ENCODE measurements around the gene NSUN7. TPM values are rescaled to one million over a fixed set of nuclear protein-coding genes. Genes with fewer than 3 reads are reported as not detected.

The NSUN7 gene, protein sequence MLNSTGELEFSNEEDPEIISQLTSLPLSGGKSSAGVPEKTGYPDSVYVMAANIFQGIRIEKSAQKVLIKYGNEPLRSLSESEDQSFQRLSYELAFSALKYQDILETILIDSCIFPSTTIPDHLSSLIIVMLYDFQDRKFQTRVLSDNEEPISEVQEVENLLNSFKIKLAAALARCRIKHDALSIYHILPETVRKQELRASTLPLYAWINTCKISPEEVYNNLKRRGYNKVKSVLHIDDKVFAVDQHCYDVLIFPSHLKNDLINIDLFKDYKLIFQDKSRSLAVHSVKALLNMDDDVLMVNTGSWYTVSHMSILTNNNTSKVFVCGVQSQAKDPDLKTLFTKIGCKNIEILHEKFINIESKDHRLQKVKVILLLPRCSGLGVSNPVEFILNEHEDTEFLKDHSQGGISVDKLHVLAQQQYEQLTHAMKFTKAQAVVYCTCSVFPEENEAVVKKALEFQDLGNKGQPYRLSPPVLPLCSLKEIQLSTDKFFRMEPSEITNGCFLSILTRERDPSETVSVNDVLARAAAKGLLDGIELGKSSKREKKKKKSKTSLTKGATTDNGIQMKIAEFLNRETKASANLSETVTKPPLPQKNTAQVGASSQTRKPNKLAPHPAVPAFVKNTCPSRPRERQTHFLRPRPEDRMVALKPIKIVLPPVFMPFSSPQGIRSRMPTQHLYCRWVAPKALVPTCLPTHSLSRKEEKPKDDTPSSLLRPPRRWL
- total RNA-seq: 1 to 10 TPM; 2.1 to 4.2 (median 2.7) TPM

DNA sequence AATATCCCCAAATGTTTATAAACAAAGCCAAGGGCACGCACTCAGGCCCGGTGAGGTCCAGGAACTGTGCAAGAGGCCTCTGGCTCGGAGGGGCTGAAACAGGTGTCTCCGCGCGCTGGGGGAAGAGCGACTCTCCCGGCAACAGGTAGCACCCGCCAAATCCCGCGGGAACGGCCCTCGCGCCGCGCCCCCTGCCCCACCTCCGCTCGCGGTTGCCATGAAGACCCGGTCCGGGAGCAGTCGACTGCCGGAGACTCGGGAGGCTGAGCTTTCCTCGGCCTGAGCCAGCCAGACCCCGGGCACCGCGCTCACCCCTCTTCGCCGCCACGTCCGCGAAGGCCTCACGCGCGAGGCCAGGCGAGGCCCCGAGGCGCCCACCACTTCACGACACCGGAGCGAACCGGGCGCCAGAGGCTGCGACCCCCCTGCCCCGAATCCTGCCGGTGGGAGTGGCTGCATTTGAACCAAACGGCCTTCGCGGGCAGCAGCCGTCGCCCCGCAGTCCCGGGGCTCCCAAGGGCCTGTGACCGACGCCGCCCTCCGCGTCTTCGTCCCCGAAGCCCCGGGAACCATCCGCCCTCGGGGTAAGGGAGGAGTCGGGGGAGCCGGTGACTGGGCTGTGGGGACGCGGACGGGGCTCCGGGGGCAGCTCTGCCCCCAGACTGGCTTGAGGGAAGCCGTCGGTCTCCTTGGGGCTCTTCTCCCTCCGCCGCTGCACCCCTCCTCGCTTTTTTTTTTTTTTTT, at the start of gene NSUN7:
Gene NSUN7 (plus strand): TSS at position 239 of the 744 bp plus-strand sequence. CDS start 739 bp downstream, outside the sequence.
- no peaks in the 10 kb centered on the region for H3K9me3 ChIP-seq
- peak within 1 kb of the TSS in 3 of 4 donors; percentile 62 to 74 (median 73) for H3K27ac ChIP-seq
- no peaks in the 10 kb centered on the region for H3K36me3 ChIP-seq
- H3K4me3 ChIP-seq: peak within 1 kb of the TSS; percentile 69 to 81 (median 74)
- peaks cover 0 to 24% (median 0%) of the 10 kb centered on the region in 4 donors for H3K27me3 ChIP-seq
- WGBS, 2 donors: 1 to 2% methylated on average over 13 to 17 of the region's 75 CpGs
- no peak for TF ChIP-seq POLR2A (IDR thresholded peaks at IDR 0.05)
- TF ChIP-seq, protein P1, sequence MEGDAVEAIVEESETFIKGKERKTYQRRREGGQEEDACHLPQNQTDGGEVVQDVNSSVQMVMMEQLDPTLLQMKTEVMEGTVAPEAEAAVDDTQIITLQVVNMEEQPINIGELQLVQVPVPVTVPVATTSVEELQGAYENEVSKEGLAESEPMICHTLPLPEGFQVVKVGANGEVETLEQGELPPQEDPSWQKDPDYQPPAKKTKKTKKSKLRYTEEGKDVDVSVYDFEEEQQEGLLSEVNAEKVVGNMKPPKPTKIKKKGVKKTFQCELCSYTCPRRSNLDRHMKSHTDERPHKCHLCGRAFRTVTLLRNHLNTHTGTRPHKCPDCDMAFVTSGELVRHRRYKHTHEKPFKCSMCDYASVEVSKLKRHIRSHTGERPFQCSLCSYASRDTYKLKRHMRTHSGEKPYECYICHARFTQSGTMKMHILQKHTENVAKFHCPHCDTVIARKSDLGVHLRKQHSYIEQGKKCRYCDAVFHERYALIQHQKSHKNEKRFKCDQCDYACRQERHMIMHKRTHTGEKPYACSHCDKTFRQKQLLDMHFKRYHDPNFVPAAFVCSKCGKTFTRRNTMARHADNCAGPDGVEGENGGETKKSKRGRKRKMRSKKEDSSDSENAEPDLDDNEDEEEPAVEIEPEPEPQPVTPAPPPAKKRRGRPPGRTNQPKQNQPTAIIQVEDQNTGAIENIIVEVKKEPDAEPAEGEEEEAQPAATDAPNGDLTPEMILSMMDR (IDR thresholded peaks at IDR 0.05): no peak
- no peak for DNase-seq
- intact Hi-C loops (cut with DNase I): no loop called here
- H3K4me1 ChIP-seq: peaks cover 0 to 19% (median 5%) of the 10 kb centered on the region in 3 donors

DNA sequence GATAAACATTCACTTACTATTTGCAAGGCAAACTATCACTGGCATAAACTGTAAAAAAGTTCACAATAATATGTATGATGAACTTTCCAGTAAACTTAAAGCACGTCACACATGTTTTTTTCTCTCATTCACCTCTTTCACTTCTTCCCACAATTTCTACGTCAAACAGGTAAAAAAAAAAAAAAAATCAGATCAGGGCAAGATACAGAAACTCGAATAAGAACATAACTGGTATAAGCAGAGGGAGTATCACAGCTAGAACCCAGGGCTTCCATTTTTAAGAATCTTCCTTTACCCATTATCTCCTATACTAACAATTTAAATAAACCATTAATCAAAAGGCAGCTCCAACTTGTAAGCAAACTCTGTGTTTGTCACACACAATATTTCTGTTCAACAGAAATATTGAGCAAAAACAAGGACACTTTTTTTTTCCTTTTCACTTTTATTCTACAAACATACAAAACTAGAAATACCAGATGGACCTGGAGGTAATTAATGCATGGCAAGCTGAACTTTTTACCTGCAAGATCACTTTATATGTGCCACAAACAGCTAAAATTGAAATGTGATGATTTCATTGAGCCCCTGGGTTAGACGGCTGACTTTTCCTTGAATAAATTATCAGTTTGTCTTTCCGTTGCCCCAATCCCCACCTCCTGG, 47.5 kb upstream of the NSUN7 start:
- Histone ChIP-seq H3K27me3 (no peaks in the 10 kb centered on the region), H3K4me1 (peaks cover 0 to 15% (median 0%) of the 10 kb centered on the region in 3 donors), H3K36me3 (no peaks in the 10 kb centered on the region), H3K9me3 (no peaks in the 10 kb centered on the region), H3K27ac (peak overlapping the region in 3 of 4 donors; percentile 68 to 81 (median 78)), H3K4me3 (no peak overlapping the region)
- 39 to 54% methylated on average over 5 of the region's 5 CpGs for WGBS, 2 donors
- intact Hi-C loops (cut with DNase I): no loop called here
- no peak for DNase-seq
- TF ChIP-seq, protein P1 (IDR thresholded peaks at IDR 0.05): no peak
- no peak for TF ChIP-seq POLR2A (IDR thresholded peaks at IDR 0.05)

DNA sequence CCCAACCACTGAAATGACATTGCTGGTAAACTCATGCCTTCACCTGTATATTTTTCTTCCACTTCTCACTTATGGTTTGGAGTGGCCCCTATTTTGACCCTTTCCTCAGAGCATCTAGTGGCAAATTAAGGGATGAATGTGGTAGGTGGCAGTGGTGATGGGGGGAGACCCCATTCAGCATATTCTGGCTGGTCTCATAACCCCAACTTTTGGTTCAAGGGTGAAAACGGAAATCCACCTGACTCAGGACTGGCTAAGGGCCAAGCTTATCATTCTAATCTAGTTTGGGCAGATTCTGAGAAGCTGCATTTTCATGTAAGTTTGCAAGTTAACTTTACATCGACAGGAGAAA, 47.0 kb upstream of the NSUN7 start:
- intact Hi-C loops (cut with DNase I): no loop called here
- WGBS, 2 donors: 20 to 22% methylated on average over 1 to 2 of the region's 2 CpGs
- TF ChIP-seq, protein P1 (IDR thresholded peaks at IDR 0.05): no peak
- no peak for TF ChIP-seq POLR2A (IDR thresholded peaks at IDR 0.05)

DNA sequence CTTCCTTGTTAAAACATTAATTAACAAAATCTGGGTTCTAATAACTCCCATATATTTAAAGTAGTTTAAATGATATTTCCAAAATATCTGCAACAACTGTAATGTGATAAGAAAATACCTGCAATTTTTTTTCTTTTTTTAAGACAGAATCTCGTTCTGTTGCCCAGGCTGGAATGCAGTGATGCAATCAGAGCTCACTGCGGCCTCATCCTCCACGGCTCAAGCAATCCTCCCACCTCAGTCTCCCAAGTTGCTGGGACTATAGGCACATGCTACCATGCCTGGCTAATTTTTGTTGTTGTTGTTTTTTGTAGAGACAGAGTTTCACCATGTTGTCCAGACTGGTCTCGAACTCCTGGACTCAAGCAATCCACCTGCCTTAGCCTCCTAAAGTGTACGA, 45.7 kb upstream of the NSUN7 start:
- no peak for TF ChIP-seq POLR2A (IDR thresholded peaks at IDR 0.05)
- TF ChIP-seq, protein P1 (IDR thresholded peaks at IDR 0.05): no peak
- no peak overlapping the region for H3K27ac ChIP-seq
- no peaks in the 10 kb centered on the region for H3K9me3 ChIP-seq
- WGBS, 2 donors: 74 to 80% methylated on average over 5 of the region's 5 CpGs
- DNase-seq: no peak
- no peak overlapping the region for H3K4me3 ChIP-seq
- intact Hi-C loops (cut with DNase I): no loop called here
- no peaks in the 10 kb centered on the region for H3K36me3 ChIP-seq
- H3K4me1 ChIP-seq: peaks cover 0 to 15% (median 0%) of the 10 kb centered on the region in 3 donors
- H3K27me3 ChIP-seq: no peaks in the 10 kb centered on the region

More for the DNA sequence above, 47.0 kb upstream of the NSUN7 start:
- peak overlapping the region in 3 of 4 donors; percentile 68 to 81 (median 78) for H3K27ac ChIP-seq
- no peaks in the 10 kb centered on the region for H3K27me3 ChIP-seq
- no peaks in the 10 kb centered on the region for H3K9me3 ChIP-seq
- no peak overlapping the region for H3K4me3 ChIP-seq
- DNase-seq: no peak
- H3K4me1 ChIP-seq: peaks cover 0 to 15% (median 0%) of the 10 kb centered on the region in 3 donors
- H3K36me3 ChIP-seq: no peaks in the 10 kb centered on the region
